Dermis lymphatic vessel endothelial cell (primary cell): Measurements from ENCODE around the gene SELENOT. TPM values are rescaled to one million over a fixed set of nuclear protein-coding genes. Genes with fewer than 3 reads are reported as not detected.

ENCODE experiments used
- total RNA-seq: library from RNA; depleted of rRNA; stranded (reverse); fragments of >200 nt; gene quantifications from 2 replicates; pipeline ENCODE4 v1.2.1, GENCODE V29; 2014

The SELENOT gene, protein sequence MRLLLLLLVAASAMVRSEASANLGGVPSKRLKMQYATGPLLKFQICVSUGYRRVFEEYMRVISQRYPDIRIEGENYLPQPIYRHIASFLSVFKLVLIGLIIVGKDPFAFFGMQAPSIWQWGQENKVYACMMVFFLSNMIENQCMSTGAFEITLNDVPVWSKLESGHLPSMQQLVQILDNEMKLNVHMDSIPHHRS
- 154 and 239 TPM in 2 replicates for total RNA-seq

GRCh38 chr3:150603153-150603979, at the start of gene SELENOT:
Gene SELENOT (plus strand): TSS chr3:150603321. CDS start chr3:150603363, 42 bp downstream.

Other genes starting within 250 kb of the SELENOT start
- gene TSC22D2, start 195.0 kb upstream of the SELENOT start, total RNA-seq = 4.4 and 4.9 TPM in 2 replicates
- 113 and 127 TPM in 2 replicates for gene SERP1, start 56.8 kb upstream of the SELENOT start, total RNA-seq
- gene EIF2A, start 56.5 kb upstream of the SELENOT start, total RNA-seq = 164 and 304 TPM in 2 replicates
- under 0.01 and 0.09 TPM in 2 replicates for gene ERICH6, start 100.6 kb downstream of the SELENOT start, total RNA-seq
- 9.0 and 9.9 TPM in 2 replicates for gene SIAH2, start 159.8 kb downstream of the SELENOT start, total RNA-seq